Measurements from ENCODE around the gene SUFU. TPM values are rescaled to one million over a fixed set of nuclear protein-coding genes. Genes with fewer than 3 reads are reported as not detected.

Gene SUFU
- total and polyA plus RNA-seq, 2 of the 13 experiments (the other 11 are each of a cell fraction or from before 2014, with no cell fraction given): 2.9 to 5.5 TPM

- TF ChIP-seq ZNF512B (CRISPR knock-in tag; IDR thresholded peaks at IDR 0.05; ENCODE audit: borderline replicate concordance) (no peak), ZFYVE20 (CRISPR knock-in tag; IDR thresholded peaks at IDR 0.05; ENCODE audit: borderline replicate concordance, low read depth) (no peak), PTBP1 (IDR thresholded peaks at IDR 0.05; ENCODE audit: low read depth, low read length, poor library complexity, severe bottlenecking) (peak; percentile 34), PRDM10 (CRISPR knock-in tag; IDR thresholded peaks at IDR 0.05; ENCODE audit: low read depth) (no peak), POLR2G (IDR thresholded peaks at IDR 0.05; ENCODE audit: low read depth, low read length) (peak; percentile 71), FOXK1 (CRISPR knock-in tag; IDR thresholded peaks at IDR 0.05; ENCODE audit: borderline replicate concordance, low read depth) (no peak), NCOA1 (CRISPR knock-in tag; IDR thresholded peaks at IDR 0.05) (no peak), NAIF1 (CRISPR knock-in tag; IDR thresholded peaks at IDR 0.05; ENCODE audit: borderline replicate concordance) (no peak), KAT2B (IDR thresholded peaks at IDR 0.05; ENCODE audit: borderline replicate concordance, low read depth, low read length) (no peak), IRF1 (CRISPR knock-in tag; IDR thresholded peaks at IDR 0.05; ENCODE audit: low read depth) (no peak), HINFP (CRISPR knock-in tag; IDR thresholded peaks at IDR 0.05; ENCODE audit: low read depth) (no peak), SIX1 (CRISPR knock-in tag; IDR thresholded peaks at IDR 0.05; ENCODE audit: borderline replicate concordance) (no peak), SPEN (CRISPR knock-in tag; IDR thresholded peaks at IDR 0.05; ENCODE audit: low read depth) (no peak), HNF4G (IDR thresholded peaks at IDR 0.05; ENCODE audit: borderline replicate concordance, low read depth, low read length) (peak; percentile 47; the same call in 1 of the 2 replicates), HNF4G (CRISPR knock-in tag; IDR thresholded peaks at IDR 0.05; ENCODE audit: borderline replicate concordance, low read depth) (no peak)
Measured at GRCh38 chr10:102642736-102643335, 139.1 kb downstream of the SUFU start (continued).

Measured in HepG2 (cell line).